NCI-H2227 (cell line): ENCODE results near the gene RAD51B.

ENCODE experiments used
- DNase-seq: peaks from one replicate; lab custom pipeline; 2025; ENCODE audit not compliant: unreplicated experiment; lab: John Stamatoyannopoulos, UW

The RAD51B gene

GRCh38 chr14:68634874-68635595, 815.5 kb downstream of the RAD51B start:
- DNase-seq, result no peak

- DNase-seq, result no peak
Measured at GRCh38 chr14:68636597-68636996, 817.0 kb downstream of the RAD51B start.

- DNase-seq, result no peak
Measured at GRCh38 chr14:68637106-68638021, 817.8 kb downstream of the RAD51B start.

GRCh38 chr14:68638141-68638999, 818.8 kb downstream of the RAD51B start:
- DNase-seq, result no peak

GRCh38 chr14:68639000-68639757, 819.6 kb downstream of the RAD51B start:
- DNase-seq, result no peak

- no peak for DNase-seq
Measured at GRCh38 chr14:68639758-68640574, 820.4 kb downstream of the RAD51B start.

- DNase-seq, result no peak
Measured at GRCh38 chr14:68643673-68644072, 824.1 kb downstream of the RAD51B start.

GRCh38 chr14:68644101-68644500, 824.5 kb downstream of the RAD51B start:
- DNase-seq, result no peak

GRCh38 chr14:68645371-68645770, 825.8 kb downstream of the RAD51B start:
- DNase-seq, result no peak

GRCh38 chr14:68649476-68650189, 830.1 kb downstream of the RAD51B start:
- DNase-seq, result no peak

GRCh38 chr14:68650404-68650994, 830.9 kb downstream of the RAD51B start:
- DNase-seq, result no peak

GRCh38 chr14:68651075-68651474, 831.5 kb downstream of the RAD51B start:
- DNase-seq, result no peak

GRCh38 chr14:68651652-68652432, 832.3 kb downstream of the RAD51B start:
- DNase-seq, result no peak

- no peak for DNase-seq
Measured at GRCh38 chr14:68652433-68652690, 832.8 kb downstream of the RAD51B start.

GRCh38 chr14:68653108-68653507, 833.5 kb downstream of the RAD51B start:
- DNase-seq, result no peak

- DNase-seq, result no peak
Measured at GRCh38 chr14:68653804-68654203, 834.2 kb downstream of the RAD51B start.

GRCh38 chr14:68654471-68654941, 834.9 kb downstream of the RAD51B start:
- DNase-seq, result no peak
